8988T (cell line): ENCODE measurements around the gene NPEPPS.
"Not testable (repeated sequence)": the region's sequence is repeated elsewhere in the genome, so short reads cannot be mapped to it uniquely, and the experiment has no call there.

Source experiments
- DNase-seq: peaks from one replicate; pipeline ENCODE4 v3.0.0; 2011

The NPEPPS gene

DNA sequence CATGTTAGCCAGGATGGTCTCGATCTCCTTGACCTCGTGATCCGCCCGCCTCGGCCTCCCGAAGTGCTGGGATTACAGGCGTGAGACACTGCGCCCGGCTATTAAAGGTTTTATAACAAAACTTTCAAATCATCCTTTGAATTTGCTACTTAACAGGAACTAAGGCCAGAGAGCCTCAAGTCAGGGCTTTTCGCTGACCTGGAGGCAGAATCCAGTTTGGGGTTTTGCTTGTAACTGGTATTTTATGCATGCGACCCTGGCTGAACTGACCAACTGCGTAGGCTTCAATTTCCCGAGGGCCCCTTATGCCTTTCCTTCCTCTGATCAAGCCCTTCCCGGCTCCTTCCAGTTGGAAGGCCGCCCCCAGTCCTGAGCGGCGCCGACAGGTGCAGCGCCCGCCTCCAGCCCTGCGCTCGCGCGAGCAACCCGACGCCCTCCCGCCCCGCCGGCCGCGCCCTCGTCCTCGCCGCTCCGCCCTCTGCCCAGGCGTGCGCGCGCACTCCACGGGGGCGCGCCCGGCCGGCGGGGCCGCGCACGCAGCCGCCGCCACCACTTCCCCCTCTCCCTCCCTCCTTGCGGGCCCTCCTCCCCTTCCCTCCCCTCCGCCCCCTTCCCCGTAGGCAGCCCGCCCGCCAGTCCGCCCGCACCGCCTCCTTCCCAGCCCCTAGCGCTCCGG lies at the start of gene NPEPPS:
TSS of gene NPEPPS (plus strand) at position 552 of the 676 bp plus-strand sequence. CDS start 193 bp downstream, outside the sequence.
- peak; percentile 70 for DNase-seq

DNA sequence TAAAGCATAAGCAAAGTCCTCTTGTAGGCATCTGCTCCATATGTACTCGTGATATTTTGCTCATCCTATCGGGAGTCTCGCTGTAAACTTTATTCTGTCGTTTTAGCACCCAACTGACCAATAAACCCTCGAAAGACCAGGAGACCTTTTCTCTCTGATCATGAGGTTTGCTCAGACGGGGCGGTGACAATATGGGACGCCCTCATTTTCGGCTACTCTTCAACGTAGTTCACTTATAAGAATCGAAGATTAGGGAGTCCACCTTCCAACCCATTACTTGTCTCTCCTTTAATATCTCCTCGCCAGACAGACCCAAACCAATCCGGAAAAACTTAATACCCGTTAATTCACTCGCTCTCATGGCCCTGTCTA lies 39.1 kb upstream of the NPEPPS start:
- not testable (repeated sequence) for DNase-seq

DNA sequence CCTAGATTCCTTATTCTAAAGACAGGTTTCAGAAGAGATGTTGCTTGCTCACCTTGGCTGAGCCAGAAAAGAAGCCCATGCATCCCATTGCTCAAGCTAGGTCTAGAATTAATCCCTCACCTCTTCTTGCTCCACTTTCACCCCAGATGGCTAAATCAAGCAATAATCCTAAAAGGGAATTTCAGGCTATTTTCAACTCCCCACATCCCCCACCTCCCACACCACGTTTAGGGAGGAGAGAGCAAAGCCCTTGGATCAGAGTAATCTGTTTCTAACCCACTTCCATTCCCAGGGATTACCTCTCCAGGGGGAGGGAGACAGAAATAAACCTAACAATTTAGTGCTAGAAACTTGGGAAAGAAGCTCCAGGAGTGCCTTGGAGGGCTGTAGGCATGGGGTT lies 31.8 kb upstream of the NPEPPS start:
- DNase-seq, result not testable (repeated sequence)

- DNase-seq, result not testable (repeated sequence)
These were observed 31.4 kb upstream of the NPEPPS start for GRCh38 chr17:47499494-47499893.

GRCh38 chr17:47500620-47501019 lies 30.3 kb upstream of the NPEPPS start:
- DNase-seq, result peak; percentile 14

GRCh38 chr17:47502122-47502731 lies 28.7 kb upstream of the NPEPPS start:
- not testable (repeated sequence) for DNase-seq

- DNase-seq, result not testable (repeated sequence)
These were observed 28.0 kb upstream of the NPEPPS start for GRCh38 chr17:47502776-47503455.

DNA sequence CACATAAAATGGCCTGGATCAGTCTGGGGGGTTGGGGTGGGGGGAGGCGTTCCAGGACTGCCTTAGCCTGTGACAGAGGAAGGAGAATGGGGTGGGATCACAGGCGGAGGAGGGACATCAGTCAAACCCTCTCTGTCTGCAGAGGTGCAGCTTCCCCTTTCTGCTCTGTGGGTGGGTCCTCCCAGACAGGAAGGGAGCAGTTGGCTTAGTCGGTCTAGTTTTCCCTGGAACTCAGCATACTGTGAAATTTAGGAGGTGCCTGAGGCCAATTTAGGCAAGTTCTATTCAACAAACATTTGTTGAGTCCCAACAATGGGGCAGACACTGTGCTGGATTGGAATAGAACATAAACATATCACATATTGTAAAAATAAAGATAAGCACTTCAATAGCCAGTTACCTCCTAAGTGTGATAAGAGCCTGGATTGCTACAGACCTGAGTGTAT lies 19.2 kb upstream of the NPEPPS start:
- DNase-seq, result not testable (repeated sequence)

DNA sequence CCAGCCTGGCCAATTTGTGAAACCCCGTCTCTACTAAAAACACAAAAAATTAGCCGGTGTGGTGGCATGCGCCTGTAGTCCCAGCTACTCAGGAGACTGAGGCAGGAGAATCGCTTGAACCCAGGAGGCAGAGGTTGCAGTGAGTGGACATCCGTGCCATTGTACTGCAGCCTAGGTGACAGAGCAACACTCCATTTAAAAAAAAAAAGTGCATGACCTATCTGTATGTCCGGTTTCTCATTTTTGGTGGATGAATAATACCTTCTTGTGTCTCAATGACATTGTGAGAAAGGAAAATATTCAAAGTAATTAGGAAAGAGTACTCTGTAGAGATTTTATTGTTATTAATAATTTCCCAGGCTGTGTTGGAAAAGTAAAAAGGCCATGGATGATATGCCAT lies 17.6 kb upstream of the NPEPPS start:
- not testable (repeated sequence) for DNase-seq

DNA sequence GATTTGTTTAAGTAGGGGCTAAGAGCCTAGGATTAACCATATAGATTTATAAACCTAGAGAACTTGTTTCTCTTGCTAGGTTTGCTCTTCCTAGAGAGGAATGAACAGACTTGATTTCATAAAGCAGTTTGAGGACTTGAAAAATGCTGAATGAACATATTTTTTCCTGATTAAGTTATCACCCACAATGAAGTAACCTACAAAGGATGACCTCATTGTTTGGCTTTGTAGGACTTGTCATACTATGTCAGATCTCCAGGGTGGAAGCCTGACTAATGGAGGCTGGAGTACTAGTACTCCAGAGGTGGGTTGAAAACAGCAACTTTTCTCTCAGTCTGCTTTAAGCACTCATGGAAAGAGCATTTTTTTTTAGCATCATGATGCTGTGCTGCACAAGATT lies 12.0 kb upstream of the NPEPPS start:
- not testable (repeated sequence) for DNase-seq

DNA sequence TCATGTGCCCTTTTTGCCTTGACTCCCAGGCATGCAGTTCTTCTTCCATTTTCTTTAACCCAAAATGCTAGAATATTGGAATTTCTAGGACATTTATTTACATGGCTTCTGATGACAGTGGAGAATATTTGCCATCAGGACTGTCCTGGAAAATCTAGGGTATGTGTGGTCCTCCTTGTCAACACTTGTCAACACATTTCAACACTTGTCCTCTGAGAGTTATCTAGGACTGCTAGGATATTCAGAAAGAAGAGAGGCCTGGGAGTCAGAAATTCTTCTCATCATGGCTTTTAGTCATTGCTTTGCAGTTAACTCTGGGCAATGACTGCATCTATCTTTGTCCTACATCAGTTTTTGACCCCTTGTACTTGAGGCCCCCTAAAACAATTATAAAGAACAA lies 11.5 kb upstream of the NPEPPS start:
- DNase-seq, result not testable (repeated sequence)

GRCh38 chr17:47520279-47520678 lies 10.6 kb upstream of the NPEPPS start:
- not testable (repeated sequence) for DNase-seq

DNA sequence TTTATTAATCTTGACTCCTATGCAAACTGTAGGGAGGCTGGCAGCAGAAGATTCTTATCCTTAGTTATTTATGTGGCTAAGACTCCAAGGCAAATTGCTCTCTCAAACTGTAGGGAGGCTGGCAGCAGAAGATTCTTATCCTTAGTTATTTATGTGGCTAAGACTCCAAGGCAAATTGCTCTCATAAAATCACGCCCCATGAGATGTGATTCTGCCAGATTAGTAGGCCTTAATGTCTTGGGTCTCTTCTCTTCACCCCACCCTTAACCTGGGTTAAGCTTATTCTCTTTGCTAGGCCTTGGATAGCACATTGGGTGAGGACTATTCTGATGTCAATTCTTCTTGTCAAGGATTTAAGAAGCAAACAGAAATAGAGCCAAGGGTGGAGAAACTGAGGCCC lies 9.5 kb upstream of the NPEPPS start:
- not testable (repeated sequence) for DNase-seq

DNA sequence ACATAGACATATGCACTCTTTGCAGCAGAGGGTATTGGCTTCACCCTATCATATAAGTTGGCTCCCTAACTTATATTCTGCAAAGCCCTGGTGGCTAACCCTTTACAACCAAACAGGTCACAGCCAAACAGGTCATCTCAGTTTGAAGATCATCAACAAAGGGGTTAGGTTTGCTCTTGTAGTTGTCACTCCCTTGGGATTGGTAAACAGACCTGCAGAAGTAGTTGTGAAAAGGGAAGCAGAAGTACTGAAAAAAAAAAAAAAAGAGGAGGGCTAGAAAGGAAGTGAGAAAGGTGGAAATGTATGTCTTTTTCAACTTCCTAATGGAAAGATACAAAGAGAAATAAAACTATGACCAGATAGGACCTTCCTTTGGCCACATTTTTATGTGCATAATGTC lies 8.6 kb upstream of the NPEPPS start:
- not testable (repeated sequence) for DNase-seq

DNA sequence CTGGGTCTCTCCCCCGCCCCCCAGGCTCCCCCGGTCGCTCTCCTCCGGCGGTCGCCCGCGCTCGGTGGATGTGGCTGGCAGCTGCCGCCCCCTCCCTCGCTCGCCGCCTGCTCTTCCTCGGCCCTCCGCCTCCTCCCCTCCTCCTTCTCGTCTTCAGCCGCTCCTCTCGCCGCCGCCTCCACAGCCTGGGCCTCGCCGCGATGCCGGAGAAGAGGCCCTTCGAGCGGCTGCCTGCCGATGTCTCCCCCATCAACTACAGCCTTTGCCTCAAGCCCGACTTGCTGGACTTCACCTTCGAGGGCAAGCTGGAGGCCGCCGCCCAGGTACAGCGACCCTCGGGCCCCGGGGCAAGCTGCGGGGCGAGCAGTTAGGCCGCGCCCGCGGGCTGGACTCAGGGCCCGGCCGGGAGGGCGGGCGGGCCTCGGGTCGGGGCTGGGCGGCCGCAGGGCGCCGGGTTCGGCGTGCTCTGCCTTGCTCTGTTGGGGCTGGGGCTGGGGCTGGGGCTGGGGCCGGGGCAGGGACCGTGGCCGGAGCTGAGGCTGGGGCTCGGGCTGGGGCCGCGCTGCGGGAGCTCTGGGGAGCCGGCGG lies 419 bp downstream of the NPEPPS start:
- DNase-seq, result not testable (repeated sequence)

GRCh38 chr17:47539085-47539484 lies 8.2 kb downstream of the NPEPPS start:
- DNase-seq, result not testable (repeated sequence)

- not testable (repeated sequence) for DNase-seq
These were observed 10.8 kb downstream of the NPEPPS start for GRCh38 chr17:47541676-47542075.

GRCh38 chr17:47544327-47544726 lies 13.4 kb downstream of the NPEPPS start:
- DNase-seq, result not testable (repeated sequence)

GRCh38 chr17:47554733-47555132 lies 23.8 kb downstream of the NPEPPS start:
- not testable (repeated sequence) for DNase-seq

DNA sequence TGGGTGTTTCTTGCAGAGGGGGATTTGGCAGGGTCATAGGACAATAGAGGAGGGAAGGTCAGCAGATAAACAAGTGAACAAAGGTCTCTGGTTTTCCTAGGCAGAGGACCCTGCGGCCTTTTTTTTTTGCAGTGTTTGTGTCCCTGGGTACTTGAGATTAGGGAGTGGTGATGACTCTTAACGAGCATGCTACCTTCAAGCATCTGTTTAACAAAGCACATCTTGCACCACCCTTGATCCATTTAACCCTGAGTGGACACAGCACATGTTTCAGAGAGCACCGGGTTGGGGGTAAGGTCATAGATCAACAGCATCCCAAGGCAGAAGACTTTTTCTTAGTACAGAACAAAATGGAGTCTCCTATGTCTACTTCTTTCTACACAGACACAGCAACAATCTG lies 25.2 kb downstream of the NPEPPS start:
- DNase-seq, result not testable (repeated sequence)

- not testable (repeated sequence) for DNase-seq
These were observed 29.7 kb downstream of the NPEPPS start for GRCh38 chr17:47560517-47561043.

DNA sequence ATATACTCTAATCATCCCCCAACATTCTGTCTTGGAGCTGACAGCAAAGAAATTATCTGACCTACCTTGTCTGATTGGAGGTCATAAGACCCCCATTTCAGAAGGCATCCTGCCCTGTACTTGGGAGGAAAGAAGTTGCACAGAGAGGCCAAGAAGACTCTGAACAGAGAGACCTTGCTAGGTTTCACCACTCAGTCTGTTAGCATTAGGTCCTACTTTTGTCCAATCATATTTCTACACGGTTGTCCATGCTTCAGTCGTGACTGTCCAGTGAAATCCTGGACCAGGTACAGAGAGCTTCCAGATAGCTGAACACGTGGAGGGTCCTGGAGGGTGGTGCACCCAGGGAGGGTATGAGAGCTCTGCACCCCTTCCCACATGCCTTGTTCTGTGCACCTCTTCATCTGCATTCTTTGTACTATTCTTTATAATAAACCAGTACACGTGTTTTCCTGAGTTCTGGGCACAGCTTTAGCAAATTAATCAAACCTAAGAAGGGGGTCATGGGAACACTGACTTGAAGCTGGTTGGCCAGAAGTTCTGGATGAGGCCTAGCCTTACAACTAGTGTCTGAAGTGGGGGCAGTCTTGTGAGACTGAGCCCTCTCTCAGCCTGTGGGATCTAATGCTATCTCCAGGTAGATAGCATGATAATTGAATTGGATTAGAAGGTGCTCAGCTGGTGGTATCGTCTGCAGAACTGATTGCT lies 30.9 kb downstream of the NPEPPS start:
- DNase-seq, result not testable (repeated sequence)

DNA sequence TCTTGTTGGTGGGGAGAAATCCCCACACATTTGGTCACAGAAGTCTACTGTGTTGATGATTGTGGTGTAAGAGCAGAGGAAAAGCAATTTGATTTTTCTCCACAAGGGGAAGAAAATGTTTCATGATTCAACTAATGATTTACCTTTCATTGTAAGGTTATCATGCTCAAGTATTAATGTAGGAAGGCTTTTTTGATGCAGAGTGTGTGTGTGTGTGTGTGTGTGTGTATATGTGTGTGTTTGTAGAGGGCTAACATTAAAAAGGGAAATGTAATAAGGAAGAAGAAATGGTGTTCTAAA lies 31.4 kb downstream of the NPEPPS start:
- DNase-seq, result not testable (repeated sequence)
